GM19099 (cell line): ENCODE results near the gene ACSL5.

ENCODE experiments used
- POLR2A ChIP-seq: IDR thresholded peaks from 3 replicates; pipeline ENCODE4 v1.6.1; 2011; ENCODE audit warnings: low read depth; ENCODE audit not compliant: insufficient read length; ENCODE audit errors: extremely low read depth

The ACSL5 gene, protein sequence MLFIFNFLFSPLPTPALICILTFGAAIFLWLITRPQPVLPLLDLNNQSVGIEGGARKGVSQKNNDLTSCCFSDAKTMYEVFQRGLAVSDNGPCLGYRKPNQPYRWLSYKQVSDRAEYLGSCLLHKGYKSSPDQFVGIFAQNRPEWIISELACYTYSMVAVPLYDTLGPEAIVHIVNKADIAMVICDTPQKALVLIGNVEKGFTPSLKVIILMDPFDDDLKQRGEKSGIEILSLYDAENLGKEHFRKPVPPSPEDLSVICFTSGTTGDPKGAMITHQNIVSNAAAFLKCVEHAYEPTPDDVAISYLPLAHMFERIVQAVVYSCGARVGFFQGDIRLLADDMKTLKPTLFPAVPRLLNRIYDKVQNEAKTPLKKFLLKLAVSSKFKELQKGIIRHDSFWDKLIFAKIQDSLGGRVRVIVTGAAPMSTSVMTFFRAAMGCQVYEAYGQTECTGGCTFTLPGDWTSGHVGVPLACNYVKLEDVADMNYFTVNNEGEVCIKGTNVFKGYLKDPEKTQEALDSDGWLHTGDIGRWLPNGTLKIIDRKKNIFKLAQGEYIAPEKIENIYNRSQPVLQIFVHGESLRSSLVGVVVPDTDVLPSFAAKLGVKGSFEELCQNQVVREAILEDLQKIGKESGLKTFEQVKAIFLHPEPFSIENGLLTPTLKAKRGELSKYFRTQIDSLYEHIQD

DNA sequence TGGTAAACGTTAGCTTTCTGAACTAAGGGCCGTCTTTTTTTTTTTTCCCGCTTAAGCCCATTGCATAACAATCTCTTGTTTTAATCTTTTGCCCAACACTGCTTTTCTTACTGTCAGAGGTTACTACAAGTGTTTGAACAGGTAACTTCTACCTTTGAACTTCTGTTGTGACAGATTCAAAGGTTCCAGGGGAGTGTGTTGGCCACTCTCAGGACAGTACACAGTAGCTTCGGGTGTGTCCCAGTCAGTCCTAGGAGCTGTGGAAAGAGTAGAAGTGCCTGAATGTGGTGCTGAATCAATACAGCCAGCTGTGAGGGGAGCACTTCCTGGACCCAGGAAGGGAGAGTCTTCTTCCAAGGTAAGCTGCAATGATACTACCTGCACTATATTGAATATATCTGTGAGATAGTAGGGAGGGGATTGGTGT is at the start of gene ACSL5:
Gene ACSL5, plus strand, starts transcription at position 205 of the 427 bp plus-strand sequence. CDS start 20,831 bp downstream, outside the sequence.
- TF ChIP-seq POLR2A: no peak

DNA sequence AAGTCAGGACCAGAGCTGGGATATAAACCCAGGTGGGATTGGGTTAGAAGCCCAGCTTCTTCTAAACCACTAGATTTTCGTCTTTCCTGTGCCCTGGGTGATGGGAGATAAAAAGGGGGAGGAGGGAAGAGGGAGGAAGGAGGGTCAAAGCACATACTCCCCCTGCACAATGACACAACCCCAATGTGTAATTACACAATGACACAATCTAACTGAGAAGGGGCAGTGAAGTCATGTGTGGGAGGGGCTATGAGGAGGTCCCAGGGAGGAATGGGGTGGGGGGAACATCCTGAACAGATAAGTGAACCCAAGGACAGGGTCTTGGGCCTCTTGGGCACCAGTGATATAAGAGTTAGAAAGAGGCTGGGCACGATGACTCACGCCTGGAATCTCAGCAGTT is 46.2 kb upstream of the ACSL5 start:
- TF ChIP-seq POLR2A: no peak

DNA sequence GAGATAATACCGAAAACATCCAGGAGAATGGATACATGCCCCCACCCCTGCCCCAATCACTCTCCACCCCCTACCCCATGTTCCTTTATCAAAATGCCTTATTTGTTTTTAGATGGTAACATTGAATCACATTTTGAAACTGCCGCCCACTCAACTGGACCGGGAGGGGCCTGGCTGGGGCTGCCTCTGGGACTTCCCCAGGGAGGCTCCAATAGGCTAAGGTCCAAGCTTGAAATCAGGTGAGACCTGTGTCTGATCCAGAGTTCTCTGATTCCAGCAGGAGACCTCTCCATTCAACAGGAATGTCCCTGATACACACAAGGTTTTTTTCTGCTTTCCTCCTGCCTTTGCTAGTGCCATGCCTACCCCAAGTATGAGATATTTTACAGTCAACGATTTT is 43.8 kb upstream of the ACSL5 start:
- TF ChIP-seq POLR2A: no peak

DNA sequence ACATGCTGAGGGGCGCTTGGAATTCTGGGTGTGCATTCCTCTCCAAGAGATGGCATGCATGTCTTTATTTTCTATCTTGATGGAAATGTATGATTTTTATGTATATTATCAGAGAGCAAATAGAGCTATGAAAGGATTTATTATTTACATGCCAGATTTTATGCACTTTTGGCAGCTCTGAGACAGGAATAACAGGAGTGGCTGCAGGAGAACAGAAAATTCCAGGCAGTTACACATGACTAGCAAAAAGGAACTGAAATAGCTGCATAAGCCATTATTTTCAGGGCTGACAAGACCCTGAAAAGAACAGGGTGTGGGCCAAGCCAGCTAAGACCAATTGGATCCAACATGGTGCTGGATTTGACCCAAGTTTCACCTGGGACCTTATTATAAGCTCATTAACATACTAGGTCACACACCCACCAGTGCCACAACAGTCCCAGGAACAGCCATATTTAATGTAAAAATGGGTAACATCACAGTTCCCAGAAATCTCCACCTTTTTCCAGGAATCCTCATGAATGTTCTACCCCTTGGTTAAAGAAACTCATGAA is 43.2 kb upstream of the ACSL5 start:
- no peak for TF ChIP-seq POLR2A

DNA sequence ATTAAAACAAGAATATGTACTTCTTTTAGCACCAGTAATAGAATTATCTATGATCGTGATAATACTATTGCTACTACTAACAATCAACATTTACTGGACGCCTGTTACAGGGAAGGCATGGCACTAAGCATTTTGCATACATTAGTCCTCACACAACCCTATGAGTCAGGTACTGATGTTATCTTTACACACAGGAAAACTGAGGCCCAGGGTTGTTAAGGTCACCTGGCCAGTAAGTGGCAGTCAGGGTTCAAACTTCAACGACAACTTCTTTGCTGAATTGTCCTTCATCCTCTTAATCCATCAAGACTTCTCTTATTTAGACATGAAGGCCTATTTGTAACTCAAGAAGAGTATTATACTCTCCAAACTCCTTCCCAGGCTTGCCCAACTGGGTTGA is 41.9 kb upstream of the ACSL5 start:
- no peak for TF ChIP-seq POLR2A

DNA sequence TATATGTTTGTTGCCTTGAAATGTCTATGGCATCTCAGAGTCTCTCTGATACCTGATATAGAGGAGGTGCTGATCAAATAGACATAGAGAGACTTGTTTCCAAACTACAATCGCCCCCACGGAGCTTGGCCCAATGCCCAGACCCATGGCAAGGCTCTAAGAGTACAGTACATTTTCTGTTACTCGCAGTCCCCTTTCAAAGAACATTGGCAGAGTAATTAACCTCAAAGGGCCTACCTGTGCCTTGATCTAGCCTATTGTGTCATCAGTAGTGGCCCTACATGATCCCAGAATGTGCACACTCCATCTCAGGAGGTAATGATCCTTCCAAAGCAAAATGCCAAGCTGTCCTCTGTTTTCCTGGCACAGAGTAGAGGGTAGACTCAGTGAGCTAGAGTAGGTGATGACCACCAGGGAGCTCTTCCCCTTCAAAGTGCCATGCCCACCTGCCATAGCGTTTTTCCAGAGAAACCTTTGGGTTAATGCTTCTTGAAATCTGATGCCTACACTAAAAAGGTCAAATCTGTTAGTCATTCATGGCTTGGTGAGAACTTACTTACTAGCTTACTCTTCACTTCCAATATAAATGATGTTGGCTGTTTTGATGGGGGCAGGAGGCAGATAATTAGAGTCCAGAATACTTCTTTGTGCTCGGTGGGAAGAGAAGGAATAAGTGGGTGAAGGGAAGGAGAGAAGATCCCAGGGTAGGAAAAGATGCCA is 41.2 kb upstream of the ACSL5 start:
- TF ChIP-seq POLR2A: no peak

DNA sequence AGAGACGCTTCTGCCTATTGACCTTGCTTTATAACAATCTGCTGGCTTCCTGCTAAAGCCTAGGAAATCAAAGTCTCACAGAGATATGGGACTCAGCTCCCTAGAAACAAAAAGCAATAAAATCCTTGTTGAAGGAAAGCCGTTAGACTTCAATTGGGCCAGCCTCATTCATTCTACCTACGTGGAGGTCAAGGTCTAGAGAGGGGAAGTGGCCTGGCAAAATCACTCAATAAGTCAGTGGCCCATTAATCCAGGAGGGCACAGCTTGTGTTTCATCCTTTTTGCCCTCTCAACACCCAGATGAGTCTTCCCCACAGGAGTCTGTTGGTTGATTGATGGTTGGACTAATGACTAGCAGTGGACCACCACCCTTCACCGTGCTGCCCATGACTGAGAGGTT is 40.5 kb upstream of the ACSL5 start:
- TF ChIP-seq POLR2A: no peak

DNA sequence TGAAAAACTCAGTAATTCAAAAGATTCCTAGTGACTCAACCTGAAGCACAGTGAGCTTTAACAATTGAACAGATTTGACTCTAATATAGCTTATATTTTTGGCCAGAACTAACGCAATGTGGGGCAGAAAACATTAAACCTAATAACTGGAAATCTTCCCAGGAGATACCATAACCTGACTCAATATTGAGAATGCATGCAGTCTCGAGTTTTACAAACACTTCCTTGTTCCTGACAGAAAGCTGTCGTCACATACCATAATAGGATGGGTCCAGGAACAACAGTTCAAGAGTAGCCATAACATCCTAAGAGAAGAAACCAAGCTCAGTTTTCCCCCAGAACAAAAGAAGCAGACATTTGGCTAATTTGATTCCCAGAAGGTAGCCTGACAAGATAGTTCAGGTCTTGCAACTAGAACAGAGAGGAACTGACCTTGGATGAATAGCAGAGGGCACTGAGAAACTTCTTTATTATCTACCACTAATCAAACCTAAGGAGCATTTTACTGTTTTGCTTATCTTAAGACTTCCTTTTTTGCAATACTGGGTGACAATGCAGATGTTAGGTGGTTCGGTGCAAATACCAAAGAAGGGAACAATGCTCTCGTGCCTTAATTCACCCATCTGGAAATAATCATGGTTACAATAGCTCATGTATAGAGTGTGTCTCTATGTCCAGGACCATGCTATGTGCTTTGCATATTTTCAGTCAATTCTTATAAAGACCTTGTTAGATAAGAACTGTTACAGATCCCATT is 38.6 kb upstream of the ACSL5 start:
- no peak for TF ChIP-seq POLR2A

DNA sequence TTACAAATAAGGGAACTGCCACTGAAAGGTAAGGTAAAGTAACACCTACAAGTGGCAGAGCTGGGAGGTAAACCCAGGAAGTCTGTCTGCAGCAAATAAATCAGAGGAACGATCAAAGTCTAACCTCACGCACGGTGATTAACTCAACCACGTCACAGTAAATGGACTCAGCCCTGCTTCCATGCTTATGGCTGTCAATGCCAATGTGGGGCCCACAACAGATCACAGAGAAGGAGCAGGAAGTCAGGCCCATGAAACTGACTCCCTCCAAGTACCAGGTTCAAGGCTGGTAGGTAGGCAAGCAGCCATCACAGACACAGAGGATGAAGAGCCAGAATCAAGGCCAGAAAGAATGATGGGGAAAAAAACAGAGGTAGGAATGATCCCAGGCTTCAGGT is 38.0 kb upstream of the ACSL5 start:
- TF ChIP-seq POLR2A: no peak

DNA sequence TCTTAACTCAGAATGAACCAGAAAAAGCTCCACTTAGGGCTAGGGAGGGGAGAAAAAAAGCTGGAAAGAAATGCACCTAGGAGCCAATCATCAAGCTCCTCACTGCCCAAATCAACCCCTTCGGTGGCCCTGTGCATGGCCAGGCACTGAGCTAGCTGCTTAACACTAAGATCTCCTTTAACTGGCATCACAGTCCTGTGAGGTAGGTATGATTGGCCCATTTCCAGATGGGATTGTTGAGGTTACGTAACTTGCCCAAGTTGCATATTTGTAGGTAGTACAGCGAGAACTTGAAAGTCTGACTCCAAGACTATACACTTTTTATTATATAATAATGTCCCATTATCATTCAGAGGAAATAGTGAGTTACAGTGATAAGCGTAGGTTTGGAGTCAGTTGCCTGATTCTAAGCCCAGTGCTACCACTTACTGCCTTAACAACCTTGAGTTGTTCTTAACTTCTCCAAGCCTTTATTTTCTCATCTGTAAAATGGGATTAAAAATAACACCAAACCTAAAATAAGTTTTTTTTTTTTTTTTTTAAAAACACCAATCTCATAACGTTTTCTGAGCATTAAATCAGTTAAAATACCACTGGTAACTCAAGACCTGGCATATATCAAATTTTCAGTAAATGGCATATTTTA is 37.2 kb upstream of the ACSL5 start:
- no peak for TF ChIP-seq POLR2A

DNA sequence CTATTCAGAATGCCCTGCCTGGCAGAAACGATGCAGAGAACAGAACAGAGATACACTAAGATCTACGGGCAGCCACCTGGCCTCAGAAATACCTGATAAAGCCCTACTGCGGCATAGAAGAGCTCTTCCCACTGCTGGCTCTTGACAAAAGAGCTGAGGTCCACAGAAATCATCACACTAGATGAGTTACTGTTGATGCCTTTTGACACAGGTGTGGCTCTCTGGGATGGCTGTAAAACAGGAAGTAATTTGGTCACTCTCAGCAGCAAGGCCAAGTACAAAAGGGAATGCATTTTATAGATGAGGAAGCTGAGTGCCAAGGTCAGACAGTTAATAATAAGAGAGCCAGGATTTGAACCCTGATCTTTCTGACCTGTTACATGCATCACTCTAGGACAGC is 35.0 kb upstream of the ACSL5 start:
- no peak for TF ChIP-seq POLR2A

DNA sequence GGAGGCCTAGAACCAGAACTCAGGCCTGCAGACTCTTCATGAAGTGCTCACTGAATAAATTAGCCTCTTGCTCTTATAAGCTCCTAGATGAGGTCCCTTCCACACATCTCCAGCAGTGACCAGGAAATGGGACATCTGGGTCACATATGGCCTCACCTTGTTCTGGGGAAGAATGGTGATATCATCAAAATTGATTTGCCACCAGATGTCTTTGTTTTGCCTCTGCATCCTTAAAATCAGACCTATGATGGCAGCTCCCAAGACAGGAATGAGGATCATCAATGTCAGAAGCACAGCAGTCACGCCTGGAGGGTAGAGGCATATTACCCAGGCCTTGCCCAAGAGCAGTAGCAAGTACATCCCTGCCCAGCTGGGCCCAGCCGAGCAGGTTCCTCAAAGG is 33.3 kb upstream of the ACSL5 start:
- TF ChIP-seq POLR2A: no peak

DNA sequence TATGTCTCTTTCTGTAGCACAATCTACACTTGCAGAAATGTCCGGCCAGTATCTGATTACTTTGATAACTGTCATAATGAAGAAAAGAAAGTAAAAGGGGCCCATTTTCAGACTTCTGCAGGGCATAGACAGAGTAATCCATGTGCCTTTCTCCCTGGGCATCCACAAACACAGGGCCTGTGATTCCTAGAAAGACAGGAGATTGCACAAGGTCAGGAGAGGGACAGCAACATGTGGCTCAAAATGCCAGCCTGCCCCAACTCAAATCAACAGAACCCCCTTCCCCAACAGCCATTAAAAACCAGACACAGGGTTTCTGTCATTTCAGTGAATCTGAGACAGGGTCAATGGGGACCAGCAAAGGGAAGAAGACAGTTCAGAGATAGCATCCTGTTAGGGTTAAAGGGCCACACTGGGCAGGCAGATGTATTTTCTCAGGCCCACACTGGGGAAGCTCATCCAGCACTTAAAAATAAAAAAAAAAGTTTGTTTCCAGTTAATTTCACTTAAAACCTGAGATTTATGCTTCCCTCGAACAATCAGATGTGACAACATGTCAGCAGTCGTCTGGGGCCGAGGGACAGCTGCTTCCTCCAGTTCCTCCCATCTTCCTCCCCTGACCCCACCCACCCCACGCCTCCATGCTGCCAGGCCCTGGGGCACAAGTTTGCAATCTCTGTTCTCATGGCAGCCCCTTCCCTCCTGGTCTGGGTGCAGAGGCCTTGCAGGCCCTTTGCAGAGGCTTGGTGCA is 30.7 kb upstream of the ACSL5 start:
- no peak for TF ChIP-seq POLR2A
